ENCODE results near the gene ANO9.
"Not testable (repeated sequence)": the region's sequence is repeated elsewhere in the genome, so short reads cannot be mapped to it uniquely, and the experiment has no call there.

The ANO9 gene

GRCh38 chr11:412641-413119, 29.1 kb downstream of the ANO9 start:
- DNase-seq (ENCODE audit: low read depth), result no peak
- no peak for TF ChIP-seq CTCF (IDR thresholded peaks at IDR 0.05; ENCODE audit: insufficient read depth, low read depth, low read length, missing control alignments)
- no peak overlapping the region for H3K4me3 ChIP-seq (ENCODE audit: low read length)

DNA sequence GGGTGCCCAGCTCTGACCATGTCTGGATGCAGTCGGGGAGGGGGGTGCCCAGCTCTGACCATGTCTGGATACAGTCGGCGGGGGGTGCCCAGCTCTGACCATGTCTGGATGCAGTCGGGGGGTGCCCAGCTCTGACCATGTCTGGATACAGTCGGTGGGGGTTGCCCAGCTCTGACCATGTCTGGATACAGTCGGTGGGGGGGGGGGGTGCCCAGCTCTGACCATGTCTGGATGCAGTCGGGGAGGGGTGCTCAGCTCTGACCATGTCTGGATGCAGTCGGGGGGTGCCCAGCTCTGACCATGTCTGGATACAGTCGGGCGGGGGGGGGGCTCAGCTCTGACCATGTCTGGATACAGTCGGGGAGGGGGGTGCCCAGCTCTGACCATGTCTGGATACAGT, 30.3 kb downstream of the ANO9 start:
- not testable (repeated sequence) for H3K4me3 ChIP-seq (ENCODE audit: low read length); DNase-seq (ENCODE audit: low read depth)

GRCh38 chr11:410711-411110, 31.1 kb downstream of the ANO9 start:
- DNase-seq (ENCODE audit: low read depth); H3K4me3 ChIP-seq (ENCODE audit: low read length): not testable (repeated sequence)

GRCh38 chr11:409600-410483, 32.0 kb downstream of the ANO9 start:
- no peak overlapping the region for H3K4me3 ChIP-seq (ENCODE audit: low read length)
- DNase-seq (ENCODE audit: low read depth), result no peak
- no peak for TF ChIP-seq CTCF (IDR thresholded peaks at IDR 0.05; ENCODE audit: insufficient read depth, low read depth, low read length, missing control alignments)

GRCh38 chr11:409008-409599, 32.7 kb downstream of the ANO9 start:
- H3K4me3 ChIP-seq (ENCODE audit: low read length), result no peak overlapping the region
- DNase-seq (ENCODE audit: low read depth), result no peak
- no peak for TF ChIP-seq CTCF (IDR thresholded peaks at IDR 0.05; ENCODE audit: insufficient read depth, low read depth, low read length, missing control alignments)

DNA sequence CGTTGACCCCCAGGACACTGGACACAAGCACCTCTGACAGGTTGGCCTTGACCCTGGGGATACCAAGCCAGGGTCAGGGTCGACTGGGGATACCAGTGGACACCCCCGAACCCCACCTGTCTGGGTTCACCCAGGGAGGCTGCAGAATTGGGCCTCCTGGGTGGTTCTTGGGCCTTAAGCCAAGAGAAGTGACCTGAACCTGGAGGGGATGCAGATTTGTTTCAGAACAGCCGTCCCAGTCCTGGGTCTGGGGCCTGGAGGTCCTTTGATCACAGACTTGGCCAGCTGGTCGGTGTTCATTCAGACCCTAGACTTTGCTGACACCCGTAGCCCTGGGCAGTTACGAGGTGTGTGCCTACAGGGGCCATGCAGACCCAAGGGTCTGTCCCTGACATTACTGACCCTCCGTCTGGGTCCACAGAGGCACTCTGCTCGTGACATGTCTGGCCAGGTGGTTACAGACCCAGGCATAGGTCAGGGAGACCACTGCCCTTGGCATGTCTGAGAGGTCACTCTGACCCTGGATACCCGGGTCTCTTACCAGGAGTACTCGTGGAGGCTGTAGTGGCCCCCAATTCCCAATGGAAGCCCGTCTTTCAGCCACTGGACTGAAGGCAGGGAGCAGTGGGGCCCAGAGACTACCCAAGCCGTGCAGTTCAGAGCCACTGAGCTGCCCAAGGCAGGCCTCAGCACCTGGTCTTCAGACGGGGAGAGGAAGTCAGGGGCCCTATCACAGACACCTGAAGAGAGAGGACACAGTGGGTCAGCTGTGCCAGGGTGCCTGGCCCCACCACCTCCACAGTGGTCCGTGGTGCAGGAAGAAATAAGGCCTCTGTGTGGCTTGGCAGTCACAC, 33.4 kb downstream of the ANO9 start:
- no peak for TF ChIP-seq CTCF (IDR thresholded peaks at IDR 0.05; ENCODE audit: insufficient read depth, low read depth, low read length, missing control alignments)
- H3K4me3 ChIP-seq (ENCODE audit: low read length), result no peak overlapping the region
- DNase-seq (ENCODE audit: low read depth), result no peak

DNA sequence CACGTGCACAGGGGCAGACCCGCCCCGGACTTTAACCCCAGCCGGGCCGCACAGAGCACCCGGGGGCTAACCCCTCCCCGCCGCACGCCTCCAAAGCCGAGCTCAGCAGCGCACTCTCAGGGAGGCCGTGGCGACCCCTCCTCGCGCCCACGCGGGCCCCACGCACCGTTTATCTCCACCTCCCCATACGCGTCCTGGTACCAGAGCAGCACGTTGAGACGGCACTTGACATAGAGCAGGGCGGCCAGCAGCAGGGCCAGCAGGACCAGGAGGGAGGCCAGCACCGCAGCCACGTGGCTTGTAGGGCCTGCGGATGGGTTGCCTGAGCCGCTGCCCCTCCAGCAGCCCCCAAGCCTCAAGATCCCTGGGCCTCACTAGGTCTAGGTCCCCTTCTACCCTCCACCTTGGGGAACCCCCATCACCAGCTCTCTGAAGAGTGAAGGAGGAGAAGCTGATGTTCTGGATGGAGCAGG, 34.1 kb downstream of the ANO9 start:
- DNase-seq (ENCODE audit: low read depth), result no peak
- H3K4me3 ChIP-seq (ENCODE audit: low read length), result no peak overlapping the region
- no peak for TF ChIP-seq CTCF (IDR thresholded peaks at IDR 0.05; ENCODE audit: insufficient read depth, low read depth, low read length, missing control alignments)
